ENCODE results near the gene NCOA1. TPM values are rescaled to one million over a fixed set of nuclear protein-coding genes. Genes with fewer than 3 reads are reported as not detected.

NCOA1 gene
- total RNA-seq, 5 donors from 2014 or later (not counting 1 experiment from before 2014, with no cell fraction given): 34.7 to 55.5 (median 37.6) TPM

DNA sequence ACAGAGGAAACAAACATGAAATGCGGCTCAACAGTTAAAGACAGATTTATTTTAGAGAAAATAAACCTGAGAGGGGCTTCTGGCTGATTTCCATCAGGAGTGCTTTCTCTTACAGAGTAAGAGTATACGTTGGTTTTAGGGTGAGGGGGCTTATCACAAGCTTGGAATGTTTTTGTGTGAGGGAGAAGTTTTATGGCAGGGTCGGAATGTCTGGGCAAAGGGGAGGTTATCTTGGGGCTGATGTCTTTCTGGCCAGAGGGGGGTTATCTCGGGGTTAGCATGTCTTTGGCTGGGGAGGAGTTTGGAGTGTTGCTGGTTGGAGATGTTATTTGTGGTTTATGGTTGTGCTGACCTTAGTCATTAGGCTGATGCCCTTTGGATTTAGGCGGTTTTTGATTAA, 280.0 kb downstream of the NCOA1 start:
- Mint-ChIP-seq H3K9me3 (no peaks in the 10 kb centered on the region), H3K36me3 (peaks cover 36% of the 10 kb centered on the region), H3K4me1 (peaks cover 0 to 2% (median 0%) of the 10 kb centered on the region in 3 donors), H3K4me3 (no peak overlapping the region), H3K27me3 (no peaks in the 10 kb centered on the region), H3K27ac (no peak overlapping the region)
- H3K36me3 ChIP-seq (ENCODE audit: control insufficient read depth in 2 of 2, extremely low read depth in 1 of 2, insufficient read depth in 1 of 2, low read length in 1 of 2): peaks cover 6 to 30% of the 10 kb centered on the region in 2 donors
- WGBS (ENCODE audit: insufficient coverage): 89% methylated on average over 4 of the region's 5 CpGs
- H3K27me3 ChIP-seq (replicated peaks in 1 of 2; ENCODE audit: control insufficient read depth in 2 of 2, extremely low read depth in 1 of 2, insufficient read depth in 2 of 2, low read length in 1 of 2): no peaks in the 10 kb centered on the region
- ChIA-PET CTCF (no interaction called here), POLR2A (no interaction called here)
- no peak for DNase-seq
- H3K4me3 ChIP-seq (ENCODE audit: control insufficient read depth in 1 of 2, extremely low read depth in 1 of 2, low read length in 1 of 2): no peak overlapping the region
- no peak for ATAC-seq (replicated peaks in 1 of 4)
- H3K27ac ChIP-seq (ENCODE audit: low read length): no peak overlapping the region
- no peaks in the 10 kb centered on the region for H3K9me3 ChIP-seq
- H3K4me1 ChIP-seq (ENCODE audit: control insufficient read depth in 1 of 2, extremely low read depth in 1 of 2, insufficient read depth in 2 of 2, low read length in 2 of 2): no peaks in the 10 kb centered on the region

DNA sequence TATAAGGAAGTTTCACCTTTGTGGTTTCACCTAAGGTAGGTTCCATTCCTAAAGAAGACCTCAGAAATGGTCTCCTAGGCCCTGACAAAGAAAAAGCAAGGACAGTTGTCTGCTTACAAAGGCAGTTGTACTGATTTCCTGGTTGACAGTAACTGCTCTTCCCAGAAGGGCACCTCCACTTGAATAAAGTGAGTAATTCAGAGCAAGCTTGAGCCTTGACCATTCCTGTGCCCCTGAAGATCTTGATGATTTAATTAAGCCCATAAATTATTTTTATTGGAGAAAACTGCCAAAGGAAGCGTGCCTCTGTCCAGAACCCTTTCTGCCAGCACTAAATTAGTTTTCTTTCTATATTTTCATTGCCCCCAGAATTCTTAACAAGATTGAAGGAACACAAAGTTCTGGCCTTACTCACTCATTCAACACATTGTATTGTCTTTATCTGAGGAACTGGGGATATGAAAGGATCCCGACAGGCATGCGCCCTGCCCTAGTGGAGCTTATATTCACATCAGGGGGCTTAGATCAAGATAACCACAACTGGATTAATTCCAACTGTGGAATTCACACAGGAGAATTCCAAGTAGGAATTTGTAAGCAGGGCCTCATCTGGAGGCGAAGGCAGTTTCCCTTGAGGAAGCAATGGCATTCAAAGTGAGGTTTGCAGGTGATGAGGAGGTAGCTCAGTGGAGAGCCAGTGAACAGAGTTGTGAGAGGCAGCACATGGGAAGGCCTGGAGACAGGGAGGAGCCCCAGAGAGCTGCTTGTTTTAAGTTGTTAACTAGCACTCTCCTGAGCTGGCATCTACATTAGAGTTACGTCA, 280.9 kb downstream of the NCOA1 start:
- no peak overlapping the region for H3K27ac ChIP-seq (ENCODE audit: low read length)
- no peaks in the 10 kb centered on the region for H3K9me3 ChIP-seq
- no peaks in the 10 kb centered on the region for H3K9me3 Mint-ChIP-seq
- no peaks in the 10 kb centered on the region for H3K27me3 Mint-ChIP-seq
- H3K4me3 ChIP-seq (ENCODE audit: control insufficient read depth in 1 of 2, extremely low read depth in 1 of 2, low read length in 1 of 2): no peak overlapping the region
- no peaks in the 10 kb centered on the region for H3K4me1 Mint-ChIP-seq
- DNase-seq (no peak), ATAC-seq (replicated peaks in 1 of 4) (no peak)
- WGBS (ENCODE audit: insufficient coverage): 95% methylated on average over 3 of the region's 5 CpGs
- H3K36me3 ChIP-seq (ENCODE audit: control insufficient read depth in 2 of 2, extremely low read depth in 1 of 2, insufficient read depth in 1 of 2, low read length in 1 of 2): peaks cover 6 to 30% of the 10 kb centered on the region in 2 donors
- H3K4me1 ChIP-seq (ENCODE audit: control insufficient read depth in 1 of 2, extremely low read depth in 1 of 2, insufficient read depth in 2 of 2, low read length in 2 of 2): no peaks in the 10 kb centered on the region
- no peak overlapping the region for H3K4me3 Mint-ChIP-seq
- ChIA-PET POLR2A (no interaction called here), CTCF (no interaction called here)
- H3K27ac Mint-ChIP-seq: no peak overlapping the region
- no peaks in the 10 kb centered on the region for H3K27me3 ChIP-seq (replicated peaks in 1 of 2; ENCODE audit: control insufficient read depth in 2 of 2, extremely low read depth in 1 of 2, insufficient read depth in 2 of 2, low read length in 1 of 2)
- H3K36me3 Mint-ChIP-seq: peaks cover 29% of the 10 kb centered on the region

DNA sequence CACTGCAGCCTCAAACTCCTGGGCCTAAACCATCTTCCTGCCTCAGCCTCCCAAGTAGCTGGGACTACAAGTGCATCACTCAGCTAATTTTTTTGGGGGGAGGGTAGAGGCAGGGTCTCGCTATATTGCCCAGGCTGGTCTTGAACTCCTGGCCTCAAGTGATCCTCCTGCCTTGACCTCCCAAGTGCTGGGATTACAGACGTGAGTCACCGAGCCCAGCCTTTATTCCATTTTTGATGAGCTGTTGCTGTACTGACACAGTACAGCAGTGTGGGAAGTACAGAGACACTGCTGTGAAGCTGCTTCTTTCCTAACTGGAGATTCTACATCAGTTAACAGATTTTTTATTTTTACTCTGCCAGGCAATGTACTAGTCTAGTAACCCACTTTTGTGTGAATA, 283.3 kb downstream of the NCOA1 start:
- Mint-ChIP-seq H3K27me3 (no peaks in the 10 kb centered on the region), H3K4me3 (no peak overlapping the region), H3K9me3 (no peaks in the 10 kb centered on the region), H3K27ac (no peak overlapping the region), H3K4me1 (no peaks in the 10 kb centered on the region), H3K36me3 (peaks cover 16% of the 10 kb centered on the region)
- H3K27ac ChIP-seq (ENCODE audit: low read length): no peak overlapping the region
- POLR2A ChIA-PET: no interaction called here
- H3K4me1 ChIP-seq (ENCODE audit: control insufficient read depth in 1 of 2, extremely low read depth in 1 of 2, insufficient read depth in 2 of 2, low read length in 2 of 2): no peaks in the 10 kb centered on the region
- H3K4me3 ChIP-seq (ENCODE audit: control insufficient read depth in 1 of 2, extremely low read depth in 1 of 2, low read length in 1 of 2): no peak overlapping the region
- 81% methylated on average over 3 of the region's 3 CpGs for WGBS (ENCODE audit: insufficient coverage)
- DNase-seq: no peak
- no peaks in the 10 kb centered on the region for H3K27me3 ChIP-seq (replicated peaks in 1 of 2; ENCODE audit: control insufficient read depth in 2 of 2, extremely low read depth in 1 of 2, insufficient read depth in 2 of 2, low read length in 1 of 2)
- CTCF ChIA-PET: no interaction called here
- H3K9me3 ChIP-seq: no peaks in the 10 kb centered on the region
- no peak for ATAC-seq (replicated peaks in 1 of 4)
- peaks cover 6 to 13% of the 10 kb centered on the region in 2 donors for H3K36me3 ChIP-seq (ENCODE audit: control insufficient read depth in 2 of 2, extremely low read depth in 1 of 2, insufficient read depth in 1 of 2, low read length in 1 of 2)

DNA sequence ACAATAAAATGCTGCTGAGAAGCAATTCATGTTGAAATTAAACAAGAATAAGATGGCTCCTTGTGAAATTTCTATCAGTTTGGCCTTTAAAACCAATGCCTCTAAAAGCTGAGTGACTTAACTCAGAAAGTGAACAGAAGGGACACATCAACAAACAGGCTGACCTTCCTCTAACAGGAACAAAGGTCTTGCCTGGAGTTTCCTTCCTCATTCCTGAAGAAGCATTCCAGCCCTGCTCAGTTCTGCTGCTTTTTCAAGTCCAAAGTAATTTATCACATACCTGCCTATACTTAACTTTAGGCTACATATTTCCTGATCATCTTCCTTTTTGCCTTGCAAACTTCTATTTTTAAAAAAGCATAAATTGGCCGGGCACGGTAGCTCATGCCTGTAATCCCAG, 288.1 kb downstream of the NCOA1 start:
- H3K36me3 Mint-ChIP-seq: peaks cover 4% of the 10 kb centered on the region
- peaks cover 0 to 2% of the 10 kb centered on the region in 2 experiments for H3K27me3 ChIP-seq (replicated peaks in 1 of 2; ENCODE audit: control insufficient read depth in 2 of 2, extremely low read depth in 1 of 2, insufficient read depth in 2 of 2, low read length in 1 of 2)
- POLR2A ChIA-PET: interaction anchor here in 1 of 2 donors (0.6 kb wide), 1 partner anchor 874 kb away, joined by 11 read pairs; no protein-coding TSS in a partner anchor
- H3K4me3 ChIP-seq (ENCODE audit: control insufficient read depth in 1 of 2, extremely low read depth in 1 of 2, low read length in 1 of 2): no peak overlapping the region
- H3K4me3 Mint-ChIP-seq: no peak overlapping the region
- DNase-seq: no peak
- no peak overlapping the region for H3K27ac Mint-ChIP-seq
- H3K27me3 Mint-ChIP-seq: peaks cover 4 to 6% of the 10 kb centered on the region in 2 donors
- no CpG with 5 or more reads among the region's 2 CpGs for WGBS (ENCODE audit: insufficient coverage)
- H3K27ac ChIP-seq (ENCODE audit: low read length): no peak overlapping the region
- H3K4me1 ChIP-seq (ENCODE audit: control insufficient read depth in 1 of 2, extremely low read depth in 1 of 2, insufficient read depth in 2 of 2, low read length in 2 of 2): no peaks in the 10 kb centered on the region
- H3K4me1 Mint-ChIP-seq: no peaks in the 10 kb centered on the region
- ATAC-seq (replicated peaks in 1 of 4): no peak
- no peaks in the 10 kb centered on the region for H3K36me3 ChIP-seq (ENCODE audit: control insufficient read depth in 2 of 2, extremely low read depth in 1 of 2, insufficient read depth in 1 of 2, low read length in 1 of 2)
- CTCF ChIA-PET: no interaction called here
- H3K9me3 ChIP-seq: no peaks in the 10 kb centered on the region
- no peaks in the 10 kb centered on the region for H3K9me3 Mint-ChIP-seq

DNA sequence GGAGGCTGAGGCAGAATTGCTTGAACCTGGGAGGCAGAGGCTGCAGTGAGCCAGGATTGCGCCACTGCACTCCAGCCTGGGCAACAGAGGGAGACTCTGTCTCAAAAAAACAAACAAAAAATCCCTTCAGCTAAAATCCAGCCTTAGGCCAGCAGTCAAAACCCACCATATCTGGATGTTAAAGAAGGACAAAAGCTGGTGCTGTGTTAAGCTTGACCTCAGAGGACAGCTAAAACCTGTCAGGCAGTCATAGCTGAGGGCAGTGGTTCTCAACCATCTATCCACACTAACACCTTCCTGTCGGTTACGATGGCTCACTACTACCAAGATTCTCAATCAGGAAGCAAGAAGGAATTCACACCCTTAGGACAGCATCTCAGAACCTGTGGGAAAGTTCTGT, 292.6 kb downstream of the NCOA1 start:
- ChIA-PET POLR2A (no interaction called here), CTCF (no interaction called here)
- Mint-ChIP-seq H3K36me3 (peaks cover 8% of the 10 kb centered on the region), H3K4me3 (no peak overlapping the region), H3K9me3 (no peaks in the 10 kb centered on the region), H3K27me3 (peaks cover 4 to 6% of the 10 kb centered on the region in 2 donors), H3K27ac (no peak overlapping the region), H3K4me1 (no peaks in the 10 kb centered on the region)
- ATAC-seq (replicated peaks in 1 of 4) (no peak), DNase-seq (no peak)
- Histone ChIP-seq H3K27me3 (replicated peaks in 1 of 2; ENCODE audit: control insufficient read depth in 2 of 2, extremely low read depth in 1 of 2, insufficient read depth in 2 of 2, low read length in 1 of 2) (peaks cover 0 to 6% of the 10 kb centered on the region in 2 experiments), H3K4me1 (ENCODE audit: control insufficient read depth in 1 of 2, extremely low read depth in 1 of 2, insufficient read depth in 2 of 2, low read length in 2 of 2) (no peaks in the 10 kb centered on the region), H3K27ac (ENCODE audit: low read length) (no peak overlapping the region), H3K4me3 (ENCODE audit: control insufficient read depth in 1 of 2, extremely low read depth in 1 of 2, low read length in 1 of 2) (no peak overlapping the region), H3K36me3 (ENCODE audit: control insufficient read depth in 2 of 2, extremely low read depth in 1 of 2, insufficient read depth in 1 of 2, low read length in 1 of 2) (no peaks in the 10 kb centered on the region), H3K9me3 (no peaks in the 10 kb centered on the region)
- WGBS (ENCODE audit: insufficient coverage): no CpG with 5 or more reads among the region's 3 CpGs

DNA sequence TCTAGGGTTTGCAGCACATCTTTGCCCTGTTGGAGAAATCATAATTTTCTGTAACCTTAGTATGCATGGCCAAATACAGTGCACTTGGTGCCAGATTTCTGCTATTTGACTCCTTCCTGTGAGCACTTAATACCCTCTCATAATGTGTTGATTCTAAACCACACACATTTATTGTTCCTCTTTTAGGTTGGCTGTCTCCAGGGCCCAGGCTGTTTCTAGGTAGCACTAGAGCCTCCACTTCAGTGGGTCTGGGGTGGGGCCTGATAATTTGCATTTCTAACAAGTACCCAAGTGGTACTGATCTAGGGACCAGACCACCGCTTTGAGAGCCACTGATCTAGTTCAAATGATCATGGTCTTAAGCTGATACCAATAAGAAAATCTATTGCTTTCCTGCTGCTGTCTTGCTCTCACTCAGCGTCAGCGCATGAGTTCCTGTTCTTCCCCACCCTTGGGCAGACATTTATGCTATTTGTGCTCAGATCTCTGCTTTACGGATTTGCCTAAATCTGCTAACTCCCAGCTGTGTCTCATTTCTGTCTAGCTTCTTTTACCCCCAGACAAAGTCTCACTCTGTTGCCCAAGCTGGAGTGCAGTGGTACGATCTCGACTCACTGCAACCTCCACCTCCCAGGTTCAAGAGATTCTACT, 294.7 kb downstream of the NCOA1 start:
- POLR2A ChIA-PET: no interaction called here
- no peak for ATAC-seq (replicated peaks in 1 of 4)
- Mint-ChIP-seq H3K36me3 (peaks cover 18% of the 10 kb centered on the region), H3K4me3 (no peak overlapping the region), H3K27ac (no peak overlapping the region), H3K4me1 (no peaks in the 10 kb centered on the region), H3K9me3 (no peaks in the 10 kb centered on the region), H3K27me3 (peaks cover 2 to 6% of the 10 kb centered on the region in 2 donors)
- H3K4me3 ChIP-seq (ENCODE audit: control insufficient read depth in 1 of 2, extremely low read depth in 1 of 2, low read length in 1 of 2): no peak overlapping the region
- peaks cover 0 to 6% of the 10 kb centered on the region in 2 experiments for H3K27me3 ChIP-seq (replicated peaks in 1 of 2; ENCODE audit: control insufficient read depth in 2 of 2, extremely low read depth in 1 of 2, insufficient read depth in 2 of 2, low read length in 1 of 2)
- no peaks in the 10 kb centered on the region for H3K9me3 ChIP-seq
- peaks cover 0 to 10% of the 10 kb centered on the region in 2 donors for H3K36me3 ChIP-seq (ENCODE audit: control insufficient read depth in 2 of 2, extremely low read depth in 1 of 2, insufficient read depth in 1 of 2, low read length in 1 of 2)
- 91% methylated on average over 6 of the region's 6 CpGs for WGBS (ENCODE audit: insufficient coverage)
- CTCF ChIA-PET: no interaction called here
- H3K4me1 ChIP-seq (ENCODE audit: control insufficient read depth in 1 of 2, extremely low read depth in 1 of 2, insufficient read depth in 2 of 2, low read length in 2 of 2): no peaks in the 10 kb centered on the region
- DNase-seq: no peak
- no peak overlapping the region for H3K27ac ChIP-seq (ENCODE audit: low read length)
